BLaER1 (cell line): ENCODE data around the gene OR52W1.

ENCODE experiments used
- H3K27ac ChIP-seq: shearing (Covaris generic); formaldehyde crosslinking; 2 replicates; pipeline ENCODE4 v1.8.1; 2022
- H3K27me3 ChIP-seq: shearing (Covaris generic); formaldehyde crosslinking; 2 replicates; pipeline ENCODE4 v1.8.1; 2022
- H3K36me3 ChIP-seq: shearing (Covaris generic); formaldehyde crosslinking; 2 replicates; pipeline ENCODE4 v1.8.1; 2022
- H3K4me1 ChIP-seq: shearing (Covaris generic); formaldehyde crosslinking; 2 replicates; pipeline ENCODE4 v1.8.1; 2022
- H3K4me2 ChIP-seq: shearing (Covaris generic); formaldehyde crosslinking; 2 replicates; pipeline ENCODE4 v1.8.1; 2022
- H3K4me3 ChIP-seq: shearing (Covaris generic); formaldehyde crosslinking; 2 replicates; pipeline ENCODE4 v1.8.1; 2022
- H3K9ac ChIP-seq: shearing (Covaris generic); formaldehyde crosslinking; 2 replicates; pipeline ENCODE4 v1.8.1; 2022
- H3K9me3 ChIP-seq: shearing (Covaris generic); formaldehyde crosslinking; 2 replicates; pipeline ENCODE4 v1.8.1; 2022
- H4K20me1 ChIP-seq: shearing (Covaris generic); formaldehyde crosslinking; 2 replicates; pipeline ENCODE4 v1.8.1; 2022
- Cebpa-rat ChIP-seq: shearing (Covaris generic); IDR thresholded peaks from 2 replicates; pipeline ENCODE4 v1.8.1; 2022

OR52W1 gene

DNA sequence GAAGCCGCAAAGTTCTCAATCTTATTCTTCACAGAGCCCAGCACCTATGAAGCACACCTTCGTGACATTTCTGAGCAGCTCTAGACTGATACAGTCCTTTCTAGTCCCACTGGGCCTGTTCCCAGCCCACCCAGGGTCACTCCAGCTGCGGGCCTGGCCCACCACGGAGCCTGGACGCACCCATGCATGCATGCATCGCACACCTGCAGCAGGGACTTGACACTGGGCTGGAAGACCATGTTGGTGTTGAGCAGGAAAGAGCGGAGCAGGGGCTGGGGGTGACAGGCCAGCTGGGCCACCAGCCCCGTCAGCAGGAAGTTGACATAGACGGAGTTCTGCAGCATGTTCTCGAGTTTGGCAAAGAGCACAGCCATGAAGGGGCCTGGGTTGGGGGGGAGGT, 15.5 kb downstream of the OR52W1 start:
- Histone ChIP-seq H3K36me3 (peaks cover 99% of the 10 kb centered on the region), H3K4me3 (no peak overlapping the region)
- TF ChIP-seq Cebpa-rat, result no peak

GRCh38 chr11:6216501-6216900, 17.5 kb downstream of the OR52W1 start:
- no peak overlapping the region for H3K4me2 ChIP-seq
- peaks cover 10% of the 10 kb centered on the region; the same call in 1 of the 2 replicates for H3K4me1 ChIP-seq
- no peaks in the 10 kb centered on the region for H3K9me3 ChIP-seq
- H3K9ac ChIP-seq, result no peak overlapping the region
- no peak overlapping the region for H3K4me3 ChIP-seq
- H3K27me3 ChIP-seq, result no peaks in the 10 kb centered on the region
- H3K36me3 ChIP-seq, result peaks cover 92% of the 10 kb centered on the region
- TF ChIP-seq Cebpa-rat, result no peak
- H3K27ac ChIP-seq, result no peak overlapping the region
- no peaks in the 10 kb centered on the region for H4K20me1 ChIP-seq

More for the DNA sequence above, 15.5 kb downstream of the OR52W1 start:
- H4K20me1 ChIP-seq, result no peaks in the 10 kb centered on the region
- H3K4me1 ChIP-seq, result peaks cover 4% of the 10 kb centered on the region; the same call in 1 of the 2 replicates
- no peaks in the 10 kb centered on the region for H3K9me3 ChIP-seq
- no peaks in the 10 kb centered on the region for H3K27me3 ChIP-seq
- no peak overlapping the region for H3K9ac ChIP-seq
- no peak overlapping the region for H3K27ac ChIP-seq
- H3K4me2 ChIP-seq, result no peak overlapping the region

DNA sequence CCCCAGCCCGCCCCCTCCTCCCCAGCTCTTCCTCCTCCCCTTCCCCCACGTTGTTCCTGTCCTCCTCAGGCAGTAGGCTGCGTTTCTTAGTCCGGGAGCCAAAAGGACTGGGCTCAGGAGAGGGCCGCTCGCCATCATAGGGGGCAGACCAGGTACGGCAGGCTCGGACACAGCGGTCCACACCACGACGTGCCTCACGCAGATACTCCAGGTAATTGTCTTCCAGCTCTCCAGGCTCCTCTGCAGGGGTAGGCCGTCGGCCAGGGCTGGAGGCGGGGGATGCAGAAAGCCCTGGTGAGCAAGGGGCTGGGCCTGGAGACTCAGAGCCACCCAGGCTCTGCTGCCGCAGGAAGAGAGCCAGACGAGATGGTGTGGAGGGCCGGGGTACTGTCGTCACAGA, 18.7 kb downstream of the OR52W1 start:
- no peak overlapping the region for H3K4me2 ChIP-seq
- H3K4me3 ChIP-seq, result no peak overlapping the region
- H3K4me1 ChIP-seq, result peaks cover 10% of the 10 kb centered on the region; the same call in 1 of the 2 replicates
- H3K9ac ChIP-seq, result no peak overlapping the region
- no peaks in the 10 kb centered on the region for H3K27me3 ChIP-seq
- TF ChIP-seq Cebpa-rat, result no peak
- no peaks in the 10 kb centered on the region for H3K9me3 ChIP-seq
- peaks cover 92% of the 10 kb centered on the region for H3K36me3 ChIP-seq
- no peak overlapping the region for H3K27ac ChIP-seq
- no peaks in the 10 kb centered on the region for H4K20me1 ChIP-seq

DNA sequence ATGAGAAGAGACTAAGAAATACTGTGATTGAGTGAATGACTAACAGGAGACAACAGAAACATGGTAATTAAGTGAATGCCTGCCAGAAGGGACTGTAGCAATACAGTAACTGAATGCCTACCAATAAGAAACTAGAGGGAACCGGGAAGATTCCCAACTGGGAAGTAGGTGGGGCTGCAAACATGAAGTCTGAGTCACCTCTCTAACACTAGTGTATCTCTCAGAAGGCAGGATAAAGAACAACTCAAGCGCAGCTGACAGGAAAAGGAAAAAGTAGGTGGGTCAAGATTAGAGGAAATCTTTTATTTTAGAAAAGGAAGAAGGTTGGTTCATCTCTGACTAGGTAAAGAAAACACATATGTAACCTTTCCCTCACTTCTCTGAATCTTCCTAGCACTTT, 20.3 kb downstream of the OR52W1 start:
- 0 out of 2 replicates have a peak overlapping the region, but pooled peaks have one; percentile 18 for H3K4me2 ChIP-seq
- H3K4me3 ChIP-seq, result no peak overlapping the region
- H3K4me1 ChIP-seq, result peaks cover 10% of the 10 kb centered on the region; the same call in 1 of the 2 replicates
- H3K27me3 ChIP-seq, result no peaks in the 10 kb centered on the region
- peaks cover 92% of the 10 kb centered on the region for H3K36me3 ChIP-seq
- no peak overlapping the region for H3K9ac ChIP-seq
- no peak for TF ChIP-seq Cebpa-rat
- H3K9me3 ChIP-seq, result no peaks in the 10 kb centered on the region
- H3K27ac ChIP-seq, result no peak overlapping the region
- 0 out of 2 replicates have a peak, but pooled peaks cover 10% of the 10 kb centered on the region for H4K20me1 ChIP-seq

- Histone ChIP-seq H3K36me3 (peaks cover 51% of the 10 kb centered on the region), H3K27me3 (no peaks in the 10 kb centered on the region), H4K20me1 (peaks cover 49% of the 10 kb centered on the region; the same call in 1 of the 2 replicates), H3K4me2 (no peak overlapping the region), H3K27ac (no peak overlapping the region), H3K4me1 (peaks cover 15% of the 10 kb centered on the region), H3K4me3 (no peak overlapping the region), H3K9me3 (no peaks in the 10 kb centered on the region), H3K9ac (no peak overlapping the region)
- TF ChIP-seq Cebpa-rat, result no peak
Measured at GRCh38 chr11:6223854-6224253, 24.8 kb downstream of the OR52W1 start.

GRCh38 chr11:6224421-6224820, 25.4 kb downstream of the OR52W1 start:
- H3K36me3 ChIP-seq, result peaks cover 48% of the 10 kb centered on the region
- H3K9me3 ChIP-seq, result no peaks in the 10 kb centered on the region
- H3K4me2 ChIP-seq, result no peak overlapping the region
- H3K27ac ChIP-seq, result no peak overlapping the region
- no peak for TF ChIP-seq Cebpa-rat
- H3K27me3 ChIP-seq, result no peaks in the 10 kb centered on the region
- H3K9ac ChIP-seq, result no peak overlapping the region
- peaks cover 52% of the 10 kb centered on the region for H4K20me1 ChIP-seq
- H3K4me1 ChIP-seq, result peaks cover 12% of the 10 kb centered on the region
- H3K4me3 ChIP-seq, result no peak overlapping the region

GRCh38 chr11:6225024-6225423, 26.0 kb downstream of the OR52W1 start:
- H3K4me1 ChIP-seq, result peaks cover 6% of the 10 kb centered on the region; the same call in 1 of the 2 replicates
- no peak overlapping the region for H3K4me3 ChIP-seq
- no peak for TF ChIP-seq Cebpa-rat
- H3K27me3 ChIP-seq, result no peaks in the 10 kb centered on the region
- no peak overlapping the region for H3K4me2 ChIP-seq
- peaks cover 58% of the 10 kb centered on the region for H4K20me1 ChIP-seq
- no peaks in the 10 kb centered on the region for H3K9me3 ChIP-seq
- H3K27ac ChIP-seq, result no peak overlapping the region
- H3K36me3 ChIP-seq, result peaks cover 46% of the 10 kb centered on the region
- no peak overlapping the region for H3K9ac ChIP-seq

DNA sequence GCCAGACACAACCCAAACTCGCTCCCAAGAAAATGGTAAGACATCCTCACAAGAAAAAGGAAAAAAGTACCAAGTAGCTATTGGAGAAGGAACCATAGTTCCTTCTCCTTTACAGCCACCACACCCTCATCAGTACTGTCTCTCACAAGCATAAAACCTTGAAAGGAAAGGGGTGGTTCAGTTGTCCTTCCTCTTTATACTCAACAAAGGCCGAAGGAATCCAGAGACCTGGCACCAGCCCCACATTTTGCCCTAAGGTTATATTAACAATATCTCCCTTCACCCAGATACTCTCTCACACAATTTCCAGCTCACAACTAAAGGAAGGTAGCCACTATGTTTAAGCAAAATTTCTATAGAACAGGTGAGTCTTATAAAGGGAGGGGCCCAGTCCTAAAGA, 26.9 kb downstream of the OR52W1 start:
- Histone ChIP-seq H3K4me3 (no peak overlapping the region), H3K27me3 (no peaks in the 10 kb centered on the region), H3K27ac (no peak overlapping the region), H3K9me3 (no peaks in the 10 kb centered on the region), H4K20me1 (peaks cover 67% of the 10 kb centered on the region), H3K4me1 (peaks cover 5% of the 10 kb centered on the region; the same call in 1 of the 2 replicates), H3K9ac (no peak overlapping the region), H3K36me3 (peaks cover 44% of the 10 kb centered on the region), H3K4me2 (no peak overlapping the region)
- TF ChIP-seq Cebpa-rat, result no peak

- no peak for TF ChIP-seq Cebpa-rat
- Histone ChIP-seq H3K4me2 (no peak overlapping the region), H3K9ac (no peak overlapping the region), H3K4me3 (no peak overlapping the region), H3K27me3 (no peaks in the 10 kb centered on the region), H3K27ac (no peak overlapping the region), H3K9me3 (no peaks in the 10 kb centered on the region), H3K36me3 (peaks cover 22% of the 10 kb centered on the region), H4K20me1 (peaks cover 83% of the 10 kb centered on the region), H3K4me1 (peaks cover 14% of the 10 kb centered on the region)
Measured at GRCh38 chr11:6228520-6228919, 29.5 kb downstream of the OR52W1 start.

- no peak for TF ChIP-seq Cebpa-rat
- H3K4me1 ChIP-seq, result peaks cover 19% of the 10 kb centered on the region
- H4K20me1 ChIP-seq, result peaks cover 71% of the 10 kb centered on the region
- H3K4me2 ChIP-seq, result no peak overlapping the region
- no peak overlapping the region for H3K4me3 ChIP-seq
- H3K9ac ChIP-seq, result no peak overlapping the region
- H3K9me3 ChIP-seq, result no peaks in the 10 kb centered on the region
- no peak overlapping the region for H3K27ac ChIP-seq
- peaks cover 11% of the 10 kb centered on the region; the same call in 1 of the 2 replicates for H3K36me3 ChIP-seq
- H3K27me3 ChIP-seq, result no peaks in the 10 kb centered on the region
Measured at GRCh38 chr11:6229911-6230310, 30.9 kb downstream of the OR52W1 start.

GRCh38 chr11:6232899-6233298, 33.9 kb downstream of the OR52W1 start:
- Histone ChIP-seq H4K20me1 (peaks cover 41% of the 10 kb centered on the region), H3K9me3 (no peaks in the 10 kb centered on the region), H3K4me2 (peak overlapping the region; percentile 92), H3K9ac (no peak overlapping the region), H3K36me3 (peaks cover 11% of the 10 kb centered on the region; the same call in 1 of the 2 replicates), H3K27ac (no peak overlapping the region), H3K4me1 (peaks cover 20% of the 10 kb centered on the region), H3K4me3 (no peak overlapping the region), H3K27me3 (no peaks in the 10 kb centered on the region)
- no peak for TF ChIP-seq Cebpa-rat
